ENCODE measurements around the gene HIVEP2.

The HIVEP2 gene

DNA sequence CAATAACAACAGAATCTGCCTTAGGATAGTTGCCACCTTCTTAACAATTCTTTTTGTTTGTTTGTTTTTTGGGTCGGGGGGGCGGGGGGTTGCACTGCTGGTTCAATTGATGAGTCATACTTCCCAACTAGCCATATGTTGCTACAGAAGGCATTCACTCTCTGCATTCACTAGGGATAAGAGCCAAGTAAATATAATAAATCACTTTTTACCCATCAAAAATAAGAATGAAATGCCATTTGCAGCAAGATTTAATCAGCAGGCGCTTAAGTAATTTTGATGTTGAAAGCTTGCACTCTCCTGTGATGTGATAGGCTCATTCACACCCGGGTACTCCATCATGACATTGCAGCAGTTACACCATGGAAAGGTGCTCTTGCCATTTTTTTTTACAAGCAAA, 209.8 kb downstream of the HIVEP2 start:
- Histone ChIP-seq H3K27me3 (ENCODE audit: control insufficient read depth, insufficient read depth, low read length) (no peaks in the 10 kb centered on the region), H3K79me2 (no peaks in the 10 kb centered on the region), H3K9ac (no peak overlapping the region), H3K4me2 (ENCODE audit: low read length) (no peak overlapping the region), H2AFZ (no peak overlapping the region), H3K4me3 (ENCODE audit: low read depth, low read length) (no peak overlapping the region), H3K27ac (no peak overlapping the region), H3K4me1 (no peaks in the 10 kb centered on the region), H3K36me3 (ENCODE audit: control insufficient read depth, insufficient read depth, low read length) (no peaks in the 10 kb centered on the region), H3K9me3 (ENCODE audit: control insufficient read depth, low read length) (no peaks in the 10 kb centered on the region)
- TF ChIP-seq, protein P1, sequence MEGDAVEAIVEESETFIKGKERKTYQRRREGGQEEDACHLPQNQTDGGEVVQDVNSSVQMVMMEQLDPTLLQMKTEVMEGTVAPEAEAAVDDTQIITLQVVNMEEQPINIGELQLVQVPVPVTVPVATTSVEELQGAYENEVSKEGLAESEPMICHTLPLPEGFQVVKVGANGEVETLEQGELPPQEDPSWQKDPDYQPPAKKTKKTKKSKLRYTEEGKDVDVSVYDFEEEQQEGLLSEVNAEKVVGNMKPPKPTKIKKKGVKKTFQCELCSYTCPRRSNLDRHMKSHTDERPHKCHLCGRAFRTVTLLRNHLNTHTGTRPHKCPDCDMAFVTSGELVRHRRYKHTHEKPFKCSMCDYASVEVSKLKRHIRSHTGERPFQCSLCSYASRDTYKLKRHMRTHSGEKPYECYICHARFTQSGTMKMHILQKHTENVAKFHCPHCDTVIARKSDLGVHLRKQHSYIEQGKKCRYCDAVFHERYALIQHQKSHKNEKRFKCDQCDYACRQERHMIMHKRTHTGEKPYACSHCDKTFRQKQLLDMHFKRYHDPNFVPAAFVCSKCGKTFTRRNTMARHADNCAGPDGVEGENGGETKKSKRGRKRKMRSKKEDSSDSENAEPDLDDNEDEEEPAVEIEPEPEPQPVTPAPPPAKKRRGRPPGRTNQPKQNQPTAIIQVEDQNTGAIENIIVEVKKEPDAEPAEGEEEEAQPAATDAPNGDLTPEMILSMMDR (IDR thresholded peaks at IDR 0.05): no peak

DNA sequence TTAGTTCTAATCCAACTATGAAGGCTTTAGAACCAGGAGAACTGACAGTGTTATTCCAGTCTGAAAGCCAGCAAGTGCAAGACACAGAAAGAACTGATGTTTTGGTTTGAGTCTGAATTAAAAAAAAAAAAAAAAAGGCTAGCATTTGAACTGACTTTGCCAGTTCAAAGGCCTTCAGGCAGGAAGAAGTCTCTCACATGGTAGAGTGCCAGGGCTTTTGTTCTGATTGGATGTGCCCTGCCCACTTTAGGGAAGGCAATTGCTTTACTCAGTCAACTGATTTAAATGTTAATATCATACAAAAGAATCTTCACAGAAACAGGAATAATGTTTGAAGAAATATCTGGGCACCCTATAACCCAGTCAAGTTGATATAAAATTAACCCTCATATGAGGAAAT, 212.2 kb downstream of the HIVEP2 start:
- Histone ChIP-seq H3K36me3 (ENCODE audit: control insufficient read depth, insufficient read depth, low read length) (no peaks in the 10 kb centered on the region), H3K4me2 (ENCODE audit: low read length) (no peak overlapping the region), H3K9me3 (ENCODE audit: control insufficient read depth, low read length) (no peaks in the 10 kb centered on the region), H3K4me1 (no peaks in the 10 kb centered on the region), H3K4me3 (ENCODE audit: low read depth, low read length) (no peak overlapping the region), H2AFZ (no peak overlapping the region), H3K27me3 (ENCODE audit: control insufficient read depth, insufficient read depth, low read length) (no peaks in the 10 kb centered on the region), H3K9ac (no peak overlapping the region), H3K27ac (no peak overlapping the region), H3K79me2 (no peaks in the 10 kb centered on the region)
- TF ChIP-seq, protein P1 (IDR thresholded peaks at IDR 0.05): no peak

DNA sequence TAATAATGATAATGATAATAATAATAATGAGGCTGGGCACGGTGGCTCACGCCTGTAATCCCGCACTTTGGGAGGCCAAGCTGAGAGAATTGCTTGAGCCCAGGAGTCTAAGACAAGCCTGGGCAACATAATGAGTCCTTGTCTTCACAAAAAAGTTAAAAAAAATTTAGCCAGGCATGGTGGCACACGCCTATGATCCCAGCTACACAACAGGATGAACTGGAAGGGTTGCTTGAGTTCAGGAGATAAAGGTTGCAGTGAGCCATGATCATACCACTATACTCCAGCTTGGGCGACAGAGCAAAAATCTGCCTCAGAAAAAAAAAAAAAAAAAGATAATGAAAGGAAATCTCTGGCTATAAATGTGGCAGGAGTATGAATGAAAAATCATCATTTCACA, 213.4 kb downstream of the HIVEP2 start:
- Histone ChIP-seq H3K79me2 (no peaks in the 10 kb centered on the region), H3K36me3 (ENCODE audit: control insufficient read depth, insufficient read depth, low read length) (no peaks in the 10 kb centered on the region), H3K4me2 (ENCODE audit: low read length) (no peak overlapping the region), H2AFZ (no peak overlapping the region), H3K27me3 (ENCODE audit: control insufficient read depth, insufficient read depth, low read length) (no peaks in the 10 kb centered on the region), H3K4me3 (ENCODE audit: low read depth, low read length) (no peak overlapping the region), H3K9me3 (ENCODE audit: control insufficient read depth, low read length) (no peaks in the 10 kb centered on the region), H3K27ac (no peak overlapping the region), H3K4me1 (no peaks in the 10 kb centered on the region), H3K9ac (no peak overlapping the region)
- TF ChIP-seq, protein P1 (IDR thresholded peaks at IDR 0.05): no peak

DNA sequence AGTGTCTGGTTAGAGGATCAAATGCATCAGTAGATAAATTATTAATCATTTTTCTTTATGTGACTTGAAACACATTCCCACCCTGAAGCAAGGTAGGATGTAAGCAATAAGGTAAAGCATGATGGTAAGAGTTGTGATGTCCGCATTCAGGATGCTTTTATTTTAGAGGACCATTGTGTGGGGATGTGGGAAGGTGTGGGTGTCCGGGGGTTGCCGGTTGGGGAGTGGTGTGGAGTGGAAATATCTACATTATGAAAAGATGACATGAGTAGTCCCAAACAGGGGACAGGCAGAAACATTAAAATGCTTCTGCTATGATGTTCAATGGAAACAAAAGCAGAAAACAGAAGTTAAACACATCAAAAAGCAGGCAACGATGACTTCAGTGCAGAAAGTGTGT, 215.4 kb downstream of the HIVEP2 start:
- no peak overlapping the region for H3K4me2 ChIP-seq (ENCODE audit: low read length)
- H3K27ac ChIP-seq: no peak overlapping the region
- no peak overlapping the region for H2AFZ ChIP-seq
- H3K9me3 ChIP-seq (ENCODE audit: control insufficient read depth, low read length): no peaks in the 10 kb centered on the region
- H3K9ac ChIP-seq: no peak overlapping the region
- TF ChIP-seq, protein P1 (IDR thresholded peaks at IDR 0.05): no peak
- H3K4me3 ChIP-seq (ENCODE audit: low read depth, low read length): no peak overlapping the region
- H3K36me3 ChIP-seq (ENCODE audit: control insufficient read depth, insufficient read depth, low read length): no peaks in the 10 kb centered on the region
- no peaks in the 10 kb centered on the region for H3K79me2 ChIP-seq
- no peaks in the 10 kb centered on the region for H3K27me3 ChIP-seq (ENCODE audit: control insufficient read depth, insufficient read depth, low read length)
- no peaks in the 10 kb centered on the region for H3K4me1 ChIP-seq

DNA sequence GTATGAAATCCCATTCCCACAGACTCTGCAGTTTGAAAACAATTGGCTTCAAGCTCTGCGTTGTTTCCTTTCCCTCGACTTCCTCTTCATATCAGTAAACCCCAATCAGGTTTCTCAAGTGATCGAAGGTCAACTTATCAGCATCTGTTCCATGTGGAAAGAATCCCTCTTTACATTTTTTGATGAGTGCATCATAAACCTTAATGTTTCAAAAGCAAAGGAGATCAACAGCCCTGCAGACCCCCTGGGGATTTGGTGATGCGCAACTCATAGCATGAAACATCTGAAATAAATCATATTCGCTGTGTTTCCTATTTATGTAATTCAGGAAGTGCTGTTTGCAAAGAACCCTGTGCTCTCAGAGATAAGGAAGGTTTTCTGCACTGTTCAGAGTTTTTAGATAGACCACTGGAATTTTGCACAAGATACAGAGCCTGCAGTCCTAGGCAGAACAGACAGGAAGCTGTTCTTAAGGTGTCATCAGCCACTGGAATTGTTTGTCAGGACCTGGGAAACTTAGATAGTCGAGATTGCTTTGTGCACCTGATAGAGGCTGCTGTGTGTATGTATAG, 216.0 kb downstream of the HIVEP2 start:
- no peaks in the 10 kb centered on the region for H3K9me3 ChIP-seq (ENCODE audit: control insufficient read depth, low read length)

More for the DNA sequence above, 216.0 kb downstream of the HIVEP2 start:
- Histone ChIP-seq H3K4me1 (no peaks in the 10 kb centered on the region), H3K27ac (no peak overlapping the region), H3K27me3 (ENCODE audit: control insufficient read depth, insufficient read depth, low read length) (no peaks in the 10 kb centered on the region), H3K9ac (no peak overlapping the region), H3K4me3 (ENCODE audit: low read depth, low read length) (no peak overlapping the region), H3K79me2 (no peaks in the 10 kb centered on the region), H3K36me3 (ENCODE audit: control insufficient read depth, insufficient read depth, low read length) (no peaks in the 10 kb centered on the region), H2AFZ (no peak overlapping the region), H3K4me2 (ENCODE audit: low read length) (no peak overlapping the region)
- TF ChIP-seq, protein P1 (IDR thresholded peaks at IDR 0.05): no peak

All from parathyroid adenoma (tissue), 2 donors.